K562 (cell line): ENCODE data around the gene FBP2. TPM values are rescaled to one million over a fixed set of nuclear protein-coding genes. Genes with fewer than 3 reads are reported as not detected.

ENCODE experiments used
- ATAC-seq: fragments of 200-7000 bp; cut with Tn5 transposase; 3 replicates; pipeline ENCODE4 v1.9.1; 2020; ENCODE audit warnings: moderate library complexity
- BruUV-seq: library from RNA; stranded (reverse); fragments of 400-500 nt; replicated peaks from 2 replicates; lab custom pipeline; 2021; lab: Mats Ljungman, UMichigan
- CTCF ChIA-PET: fragments of 300-600 bp; formaldehyde crosslinking; extraction: SDS; loops from one replicate; lab custom pipeline; 2021; ENCODE audit warnings: low intra/inter-chr PET ratio; lab: Yijun Ruan, JAX
- POLR2A ChIA-PET: fragments of 300-600, 350-650 bp; sonication (Branson Sonifier 250); formaldehyde crosslinking; extraction: SDS; loops from one replicate; lab custom pipeline; 2021; ENCODE audit warnings: antibody characterized with exemption, inconsistent platforms; lab: Yijun Ruan, JAX
- DNase-seq, 4 experiments: peaks; one replicate each; pipeline versions ENCODE4 v3.0.0 to v3.0.0-alpha.2; 2011 to 2018; ENCODE audit warnings: low spot score in 3 of 4, mixed read lengths in 3 of 4; ENCODE audit errors: extremely low read depth in 1 of 4
- FAIRE-seq: peaks from 2 replicates; lab custom pipeline; 2011; peaks lifted over from hg19 to GRCh38; lab: Jason Lieb, UNC
- H2AFZ ChIP-seq: 2 replicates; pipeline ENCODE4 v1.6.0; 2011; ENCODE audit warnings: low read depth, low read length, control low read depth, inconsistent platforms
- H3K27ac ChIP-seq: fragments of 200-600 bp; 3 replicates; pipeline ENCODE4 v1.8.0; 2011; ENCODE audit warnings: low read depth, mild to moderate bottlenecking, control low read depth, inconsistent platforms, low read length, moderate library complexity, mixed read lengths; ENCODE audit errors: extremely low read depth
- H3K27me3 ChIP-seq, 2 experiments: fragments of 300-600 bp in 1 of 2; 2 replicates in 1 of 2; 3 replicates in 1 of 2; pipeline versions ENCODE4 v1.6.0 to v1.8.0; 2011; ENCODE audit warnings: inconsistent platforms in 2 of 2, low read length in 2 of 2, mild to moderate bottlenecking in 1 of 2, mixed read lengths in 1 of 2, moderate library complexity in 1 of 2; ENCODE audit not compliant: control insufficient read depth in 2 of 2, insufficient read depth in 2 of 2
- H3K36me3 ChIP-seq: fragments of 300-600 bp; 3 replicates; pipeline ENCODE4 v1.8.0; 2011; ENCODE audit warnings: mild to moderate bottlenecking, low read length, inconsistent platforms; ENCODE audit not compliant: control insufficient read depth, insufficient read depth
- H3K4me1 ChIP-seq, 2 experiments: fragments of 200-600 bp in 1 of 2; replicated peaks in 1 of 2; 2 replicates in 1 of 2; 3 replicates in 1 of 2; pipeline versions ENCODE4 v1.5.1 to v1.8.0; 2011; ENCODE audit warnings: inconsistent platforms in 2 of 2, low read length in 2 of 2, mild to moderate bottlenecking in 1 of 2, mixed read lengths in 1 of 2, moderate library complexity in 1 of 2; ENCODE audit not compliant: control insufficient read depth in 2 of 2, insufficient read depth in 2 of 2
- H3K4me2 ChIP-seq: 2 replicates; pipeline ENCODE4 v1.6.1; 2011; ENCODE audit warnings: low read length, control low read depth, inconsistent platforms, mixed read lengths; ENCODE audit not compliant: insufficient read depth
- H3K4me3 ChIP-seq: fragments of 200-600 bp; sonication (generic), shearing (Covaris generic); 2 replicates; pipeline ENCODE4 v1.5.1; 2016; ENCODE audit warnings: control low read depth, inconsistent platforms
- H3K79me2 ChIP-seq: fragments of 200-600 bp; 3 replicates; pipeline ENCODE4 v1.8.0; 2011; ENCODE audit warnings: low read length, inconsistent platforms; ENCODE audit not compliant: control insufficient read depth, insufficient read depth
- H3K9ac ChIP-seq, 2 experiments: 2 replicates each; pipeline versions ENCODE4 v1.6.0 to v1.6.1; 2011; ENCODE audit warnings: low read depth in 2 of 2, low read length in 2 of 2, control low read depth in 1 of 2, inconsistent platforms in 1 of 2, mild to moderate bottlenecking in 1 of 2, mixed read lengths in 1 of 2; ENCODE audit not compliant: insufficient read depth in 1 of 2
- H3K9me1 ChIP-seq: one replicate; pipeline ENCODE4 v1.6.0; 2011; ENCODE audit warnings: inconsistent platforms, mild to moderate bottlenecking, low read length, moderate library complexity; ENCODE audit not compliant: control insufficient read depth, insufficient read depth
- H3K9me3 ChIP-seq: replicated peaks from 2 replicates; pipeline ENCODE4 v1.5.1; 2011; ENCODE audit warnings: low read depth, low read length, inconsistent platforms; ENCODE audit not compliant: control insufficient read depth, insufficient read depth
- H4K20me1 ChIP-seq: replicated peaks from 2 replicates; pipeline ENCODE4 v1.6.1; 2011; ENCODE audit warnings: low read length, inconsistent platforms, mixed read lengths; ENCODE audit not compliant: control insufficient read depth, insufficient read depth
- DIDO1 ChIP-seq: fragments of 450-650 bp; IDR thresholded peaks from 2 replicates; pipeline ENCODE4 v1.6.1; 2016; ENCODE audit warnings: low read depth, missing biosample characterization, missing genetic modification characterization
- TSC22D4 ChIP-seq: fragments of 450-650 bp; IDR thresholded peaks from 2 replicates; pipeline ENCODE4 v1.6.1; 2016; ENCODE audit warnings: missing genetic modification characterization, missing biosample characterization, control low read depth
- WGBS: fragments of 100-300 bp; shearing (Covaris generic); methylation state at CpG from one replicate; pipeline ENCODE4 v1.1.6; 2016; ENCODE audit warnings: low coverage, mixed read lengths; ENCODE audit not compliant: insufficient coverage; ENCODE audit errors: missing lambda C conversion rate; 5-methylcytosine and 5-hydroxymethylcytosine counted together
- in situ Hi-C: fragments of 300-500 bp; cut with MboI; formaldehyde crosslinking; loops from 4 replicates; pipeline ENCODE4 v1.15.0; 2018; ENCODE audit warnings: inconsistent platforms, mixed read lengths
- intact Hi-C: fragments of 100-400 bp; cut with micrococcal nuclease; formaldehyde crosslinking; loops from 2 replicates; pipeline ENCODE4 v1.14.2; 2022
- polyA plus RNA-seq, 8 experiments: library from polyadenylated mRNA; depleted of rRNA in 4 of 8; stranded (reverse) in 5 of 8; unstranded in 3 of 8; fragments of >200 nt; fragmentation: Nextera tagmentation in 2 of 8; fragmentation: Illumina TruSeq in 1 of 8; extraction: Ambion mirVana in 2 of 8; extraction: Trizol in 1 of 8; gene quantifications; 2 replicates each; pipeline versions ENCODE4 v1.2.1 to v1.2.3, GENCODE V29; 2011 to 2014; ENCODE audit warnings: inconsistent platforms in 1 of 8, missing spikeins in 1 of 8
- total RNA-seq, 7 experiments: library from RNA; depleted of rRNA in 6 of 7; stranded (reverse); fragments of >200 nt in 6 of 7; fragmentation: Illumina TruSeq in 2 of 7; extraction: Trizol in 2 of 7; gene quantifications; 2 replicates each; pipeline versions ENCODE4 v1.2.1 to v1.2.3, GENCODE V29; 2011 to 2021; ENCODE audit warnings: low replicate concordance in 1 of 7
- TF ChIP-seq, protein P1 (sequence below): IDR thresholded peaks from 3 replicates; pipeline ENCODE4 v1.6.1; 2011; ENCODE audit warnings: borderline replicate concordance, mild to moderate bottlenecking, moderate library complexity; ENCODE audit not compliant: insufficient read length; ENCODE audit errors: extremely low read depth

Gene FBP2
- total and polyA plus RNA-seq, 9 of the 15 experiments (the other 6 are each of a cell fraction or from before 2014, with no cell fraction given): 0.06 TPM; not detected in 7

DNA sequence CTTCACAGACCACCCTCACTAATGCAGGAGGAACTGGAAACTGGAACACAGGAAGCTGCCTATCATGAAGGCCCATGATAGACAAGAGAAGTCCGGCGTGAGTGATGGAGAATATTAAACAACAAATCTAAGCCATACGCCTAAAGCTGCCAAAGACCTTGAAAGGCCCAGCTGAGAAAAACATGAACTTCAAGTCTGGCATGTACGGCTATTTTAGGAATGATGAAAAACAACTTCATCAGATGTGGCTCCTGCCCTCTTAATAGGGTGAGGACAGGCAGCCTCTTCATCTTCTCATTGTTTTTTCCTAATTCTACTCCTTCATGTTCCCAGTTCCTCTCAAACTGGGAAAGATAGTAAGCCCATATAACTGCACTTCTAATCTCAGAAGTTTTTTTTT is 25.4 kb upstream of the FBP2 start:
- H4K20me1 ChIP-seq: no peaks in the 10 kb centered on the region
- H3K27ac ChIP-seq: no peak overlapping the region
- no peak for DNase-seq
- no peak for TF ChIP-seq TSC22D4
- TF ChIP-seq, protein P1, sequence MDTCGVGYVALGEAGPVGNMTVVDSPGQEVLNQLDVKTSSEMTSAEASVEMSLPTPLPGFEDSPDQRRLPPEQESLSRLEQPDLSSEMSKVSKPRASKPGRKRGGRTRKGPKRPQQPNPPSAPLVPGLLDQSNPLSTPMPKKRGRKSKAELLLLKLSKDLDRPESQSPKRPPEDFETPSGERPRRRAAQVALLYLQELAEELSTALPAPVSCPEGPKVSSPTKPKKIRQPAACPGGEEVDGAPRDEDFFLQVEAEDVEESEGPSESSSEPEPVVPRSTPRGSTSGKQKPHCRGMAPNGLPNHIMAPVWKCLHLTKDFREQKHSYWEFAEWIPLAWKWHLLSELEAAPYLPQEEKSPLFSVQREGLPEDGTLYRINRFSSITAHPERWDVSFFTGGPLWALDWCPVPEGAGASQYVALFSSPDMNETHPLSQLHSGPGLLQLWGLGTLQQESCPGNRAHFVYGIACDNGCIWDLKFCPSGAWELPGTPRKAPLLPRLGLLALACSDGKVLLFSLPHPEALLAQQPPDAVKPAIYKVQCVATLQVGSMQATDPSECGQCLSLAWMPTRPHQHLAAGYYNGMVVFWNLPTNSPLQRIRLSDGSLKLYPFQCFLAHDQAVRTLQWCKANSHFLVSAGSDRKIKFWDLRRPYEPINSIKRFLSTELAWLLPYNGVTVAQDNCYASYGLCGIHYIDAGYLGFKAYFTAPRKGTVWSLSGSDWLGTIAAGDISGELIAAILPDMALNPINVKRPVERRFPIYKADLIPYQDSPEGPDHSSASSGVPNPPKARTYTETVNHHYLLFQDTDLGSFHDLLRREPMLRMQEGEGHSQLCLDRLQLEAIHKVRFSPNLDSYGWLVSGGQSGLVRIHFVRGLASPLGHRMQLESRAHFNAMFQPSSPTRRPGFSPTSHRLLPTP: no peak
- no peak for TF ChIP-seq DIDO1
- peaks cover 11 to 25% of the 10 kb centered on the region in 2 experiments; a peak in 4 of 5 replicates for H3K27me3 ChIP-seq
- H3K4me2 ChIP-seq: no peak overlapping the region
- no peak for FAIRE-seq
- CTCF ChIA-PET: interaction anchor here (0.6 kb wide), 1 partner anchor 604 kb away, joined by 4 read pairs; no protein-coding TSS in a partner anchor
- no peak overlapping the region for H2AFZ ChIP-seq
- H3K9me1 ChIP-seq: no peaks in the 10 kb centered on the region
- no TSS peak for BruUV-seq
- WGBS: 1% methylated on average over 4 of the region's 4 CpGs
- intact Hi-C loops (no loop called here), in situ Hi-C loops (no loop called here)
- no peak for ATAC-seq
- no peaks in the 10 kb centered on the region for H3K9me3 ChIP-seq
- no peak overlapping the region for H3K9ac ChIP-seq
- no peaks in the 10 kb centered on the region for H3K36me3 ChIP-seq
- POLR2A ChIA-PET: interaction anchor here (0.8 kb wide), 1 partner anchor 28 kb away, joined by 3 read pairs; no protein-coding TSS in a partner anchor
- H3K79me2 ChIP-seq: no peaks in the 10 kb centered on the region
- H3K4me3 ChIP-seq: no peak overlapping the region
- no peaks in the 10 kb centered on the region for H3K4me1 ChIP-seq
